Measurements from ENCODE around the gene HTRA3. TPM values are rescaled to one million over a fixed set of nuclear protein-coding genes. Genes with fewer than 3 reads are reported as not detected.

HTRA3 gene
- total RNA-seq, 2 donors from 2014 or later = 3.2 to 4.6 TPM

GRCh38 chr4:8221985-8222384, 47.6 kb upstream of the HTRA3 start:
- Histone ChIP-seq H3K27me3 (ENCODE audit: control insufficient read depth, insufficient read depth, low read length, poor library complexity, severe bottlenecking) (no peaks in the 10 kb centered on the region), H3K9me3 (ENCODE audit: control insufficient read depth, low read length) (no peaks in the 10 kb centered on the region), H3K9ac (ENCODE audit: extremely low read depth, low read length, poor library complexity, severe bottlenecking) (no peak overlapping the region), H3K4me1 (ENCODE audit: control insufficient read depth, insufficient read depth, low read length) (peaks cover 13% of the 10 kb centered on the region), H3K36me3 (ENCODE audit: control insufficient read depth, insufficient read depth, low read length) (no peaks in the 10 kb centered on the region), H3K4me3 (ENCODE audit: low read length) (no peak overlapping the region), H3K27ac (ENCODE audit: low read depth, low read length) (no peak overlapping the region)
- peaks cover 21% of the 10 kb centered on the region for H3K4me1 Mint-ChIP-seq
- no peak overlapping the region for H3K27ac Mint-ChIP-seq
- H3K36me3 Mint-ChIP-seq (ENCODE audit: low read depth) = no peaks in the 10 kb centered on the region
- H3K27me3 Mint-ChIP-seq (ENCODE audit: insufficient read depth) = no peaks in the 10 kb centered on the region
- H3K9me3 Mint-ChIP-seq = no peaks in the 10 kb centered on the region
- H3K4me3 Mint-ChIP-seq = no peak overlapping the region
- DNase-seq = no peak
- no peak for TF ChIP-seq CTCF (conservative IDR thresholded peaks at IDR 0.05)

GRCh38 chr4:8222609-8223388, 46.8 kb upstream of the HTRA3 start:
- H3K27ac ChIP-seq (ENCODE audit: low read depth, low read length) = no peak overlapping the region
- Mint-ChIP-seq H3K9me3 (no peaks in the 10 kb centered on the region), H3K4me1 (peaks cover 21% of the 10 kb centered on the region), H3K36me3 (ENCODE audit: low read depth) (no peaks in the 10 kb centered on the region), H3K27me3 (ENCODE audit: insufficient read depth) (no peaks in the 10 kb centered on the region), H3K27ac (peak overlapping the region; percentile 14), H3K4me3 (no peak overlapping the region)
- WGBS, 2 experiments (ENCODE audit: insufficient coverage in 1 of 2, insufficient read length in 1 of 2) = 91 to 93% methylated on average over 13 to 15 of the region's 15 CpGs
- no peaks in the 10 kb centered on the region for H3K27me3 ChIP-seq (ENCODE audit: control insufficient read depth, insufficient read depth, low read length, poor library complexity, severe bottlenecking)
- H3K36me3 ChIP-seq (ENCODE audit: control insufficient read depth, insufficient read depth, low read length) = no peaks in the 10 kb centered on the region
- TF ChIP-seq CTCF (conservative IDR thresholded peaks at IDR 0.05) = no peak
- no peak overlapping the region for H3K4me3 ChIP-seq (ENCODE audit: low read length)
- no peak overlapping the region for H3K9ac ChIP-seq (ENCODE audit: extremely low read depth, low read length, poor library complexity, severe bottlenecking)
- no peaks in the 10 kb centered on the region for H3K9me3 ChIP-seq (ENCODE audit: control insufficient read depth, low read length)
- peaks cover 13% of the 10 kb centered on the region for H3K4me1 ChIP-seq (ENCODE audit: control insufficient read depth, insufficient read depth, low read length)
- no peak for DNase-seq

- no peak for TF ChIP-seq CTCF (conservative IDR thresholded peaks at IDR 0.05)
- H3K4me1 Mint-ChIP-seq = peaks cover 21% of the 10 kb centered on the region
Observed at GRCh38 chr4:8224267-8224974, 45.1 kb upstream of the HTRA3 start.

More at GRCh38 chr4:8224267-8224974, 45.1 kb upstream of the HTRA3 start:
- no peaks in the 10 kb centered on the region for H3K9me3 ChIP-seq (ENCODE audit: control insufficient read depth, low read length)
- H3K36me3 ChIP-seq (ENCODE audit: control insufficient read depth, insufficient read depth, low read length) = no peaks in the 10 kb centered on the region
- H3K27me3 ChIP-seq (ENCODE audit: control insufficient read depth, insufficient read depth, low read length, poor library complexity, severe bottlenecking) = no peaks in the 10 kb centered on the region
- peaks cover 13% of the 10 kb centered on the region for H3K4me1 ChIP-seq (ENCODE audit: control insufficient read depth, insufficient read depth, low read length)
- no peak for DNase-seq
- H3K9me3 Mint-ChIP-seq = no peaks in the 10 kb centered on the region
- no peak overlapping the region for H3K4me3 Mint-ChIP-seq
- no peak overlapping the region for H3K27ac Mint-ChIP-seq
- no peak overlapping the region for H3K9ac ChIP-seq (ENCODE audit: extremely low read depth, low read length, poor library complexity, severe bottlenecking)
- H3K27me3 Mint-ChIP-seq (ENCODE audit: insufficient read depth) = no peaks in the 10 kb centered on the region
- no peak overlapping the region for H3K27ac ChIP-seq (ENCODE audit: low read depth, low read length)
- H3K36me3 Mint-ChIP-seq (ENCODE audit: low read depth) = no peaks in the 10 kb centered on the region
- 94 to 95% methylated on average over 12 of the region's 12 CpGs for WGBS, 2 experiments (ENCODE audit: insufficient coverage in 1 of 2, insufficient read length in 1 of 2)
- H3K4me3 ChIP-seq (ENCODE audit: low read length) = no peak overlapping the region
